HEK293 (cell line): ENCODE results near the gene SIRT7.

Experiments used
- CTCF ChIA-PET: fragments of 350-600 bp; formaldehyde crosslinking; extraction: SDS; loops from one replicate; lab custom pipeline; 2021; ENCODE audit warnings: antibody characterized with exemption; lab: Yijun Ruan, JAX
- POLR2A ChIA-PET: fragments of 300-600 bp; formaldehyde crosslinking; extraction: SDS; loops from one replicate; lab custom pipeline; 2020; ENCODE audit warnings: antibody characterized with exemption, inconsistent platforms; lab: Yijun Ruan, JAX
- H3K27ac ChIP-seq: fragments of 200-500 bp; sonication (Bioruptor generic); 2 replicates; pipeline ENCODE4 v1.5.1; 2014; ENCODE audit warnings: low read depth, low read length, control low read depth, inconsistent platforms; ENCODE audit errors: extremely low read depth
- H3K36me3 ChIP-seq, 2 experiments: fragments of 200-500 bp in 1 of 2; sonication (Bioruptor generic) in 1 of 2; 1 replicate in 1 of 2; 2 replicates in 1 of 2; pipeline ENCODE4 v1.5.1; 2014 to 2017; ENCODE audit warnings: inconsistent platforms in 2 of 2, low read length in 2 of 2; ENCODE audit not compliant: control insufficient read depth in 2 of 2, insufficient read depth in 1 of 2
- H3K4me1 ChIP-seq: fragments of 200-500 bp; sonication (Bioruptor generic); 2 replicates; pipeline ENCODE4 v1.5.1; 2014; ENCODE audit warnings: mild to moderate bottlenecking, low read length, inconsistent platforms; ENCODE audit not compliant: control insufficient read depth, insufficient read depth
- H3K4me3 ChIP-seq: 2 replicates; pipeline ENCODE4 v1.5.1; 2011; ENCODE audit warnings: low read depth, mild to moderate bottlenecking, control low read depth, low read length, moderate library complexity
- H3K9me3 ChIP-seq: fragments of 200-500 bp; sonication (Bioruptor generic); 2 replicates; pipeline ENCODE4 v1.5.1; 2014; ENCODE audit warnings: low read depth, low read length, inconsistent platforms; ENCODE audit not compliant: control insufficient read depth, insufficient read depth
- EGR2 ChIP-seq: fragments of 450-650 bp; formaldehyde crosslinking; IDR thresholded peaks from 2 replicates; pipeline ENCODE4 v1.5.1; 2016; ENCODE audit warnings: low read depth, missing biosample characterization, missing genetic modification characterization
- HOXA7 ChIP-seq: sonication (generic); formaldehyde crosslinking; IDR thresholded peaks from 2 replicates; pipeline ENCODE4 v1.8.1; 2022; ENCODE audit warnings: missing genetic modification reagents, borderline replicate concordance
- KLF8 ChIP-seq: fragments of 450-650 bp; formaldehyde crosslinking; IDR thresholded peaks from 2 replicates; pipeline ENCODE4 v1.5.1; 2016; ENCODE audit warnings: missing biosample characterization, missing genetic modification characterization
- PATZ1 ChIP-seq: fragments of 450-650 bp; formaldehyde crosslinking; IDR thresholded peaks from 2 replicates; pipeline ENCODE4 v1.5.1; 2016; ENCODE audit warnings: missing biosample characterization, missing genetic modification characterization
- PRDM6 ChIP-seq: fragments of 450-650 bp; formaldehyde crosslinking; IDR thresholded peaks from 2 replicates; pipeline ENCODE4 v1.5.1; 2017; ENCODE audit warnings: missing biosample characterization, missing genetic modification characterization
- SCRT2 ChIP-seq: fragments of 450-650 bp; formaldehyde crosslinking; IDR thresholded peaks from 2 replicates; pipeline ENCODE4 v1.5.1; 2016; ENCODE audit warnings: missing biosample characterization, missing genetic modification characterization
- YY1 ChIP-seq: fragments of 450-650 bp; formaldehyde crosslinking; IDR thresholded peaks from 2 replicates; pipeline ENCODE4 v1.5.1; 2018; ENCODE audit warnings: missing biosample characterization, missing genetic modification characterization
- ZBTB20 ChIP-seq: fragments of 450-650 bp; formaldehyde crosslinking; IDR thresholded peaks from 2 replicates; pipeline ENCODE4 v1.5.1; 2016; ENCODE audit warnings: missing biosample characterization, missing genetic modification characterization
- ZBTB44 ChIP-seq: fragments of 450-650 bp; IDR thresholded peaks from 2 replicates; pipeline ENCODE4 v1.5.1; 2018; ENCODE audit warnings: missing biosample characterization, mild to moderate bottlenecking, missing genetic modification characterization
- ZBTB49 ChIP-seq: fragments of 450-650 bp; formaldehyde crosslinking; IDR thresholded peaks from 2 replicates; pipeline ENCODE4 v1.5.1; 2016; ENCODE audit warnings: missing biosample characterization, missing genetic modification characterization, low read depth
- ZFP69B ChIP-seq: fragments of 450-650 bp; formaldehyde crosslinking; IDR thresholded peaks from 2 replicates; pipeline ENCODE4 v1.5.1; 2016; ENCODE audit warnings: missing biosample characterization, missing genetic modification characterization
- ZIC2 ChIP-seq: fragments of 450-650 bp; formaldehyde crosslinking; IDR thresholded peaks from 2 replicates; pipeline ENCODE4 v1.5.1; 2016; ENCODE audit warnings: missing biosample characterization, missing genetic modification characterization
- ZNF10 ChIP-seq: fragments of 450-650 bp; formaldehyde crosslinking; IDR thresholded peaks from 2 replicates; pipeline ENCODE4 v1.5.1; 2017; ENCODE audit warnings: missing biosample characterization, missing genetic modification characterization
- ZNF202 ChIP-seq: fragments of 450-650 bp; formaldehyde crosslinking; IDR thresholded peaks from 2 replicates; pipeline ENCODE4 v1.5.1; 2016; ENCODE audit warnings: missing biosample characterization, missing genetic modification characterization, borderline replicate concordance
- ZNF24 ChIP-seq: fragments of 450-650 bp; formaldehyde crosslinking; IDR thresholded peaks from 2 replicates; pipeline ENCODE4 v1.5.1; 2016; ENCODE audit warnings: missing biosample characterization, missing genetic modification characterization
- ZNF292 ChIP-seq: fragments of 450-650 bp; formaldehyde crosslinking; IDR thresholded peaks from 2 replicates; pipeline ENCODE4 v1.5.1; 2016; ENCODE audit warnings: low read depth, missing biosample characterization, missing genetic modification characterization, borderline replicate concordance
- ZNF362 ChIP-seq: fragments of 450-650 bp; formaldehyde crosslinking; IDR thresholded peaks from 2 replicates; pipeline ENCODE4 v1.5.1; 2016; ENCODE audit warnings: missing biosample characterization, missing genetic modification characterization
- ZNF366 ChIP-seq: fragments of 450-650 bp; formaldehyde crosslinking; conservative IDR thresholded peaks from 2 replicates; pipeline ENCODE4 v1.5.1; 2016; ENCODE audit warnings: missing biosample characterization, missing genetic modification characterization
- ZNF394 ChIP-seq: fragments of 450-650 bp; formaldehyde crosslinking; IDR thresholded peaks from 2 replicates; pipeline ENCODE4 v1.5.1; 2016; ENCODE audit warnings: missing biosample characterization, missing genetic modification characterization, mild to moderate bottlenecking, moderate library complexity, borderline replicate concordance
- ZNF548 ChIP-seq: fragments of 450-650 bp; formaldehyde crosslinking; IDR thresholded peaks from 2 replicates; pipeline ENCODE4 v1.5.1; 2016; ENCODE audit warnings: missing biosample characterization, missing genetic modification characterization
- ZNF629 ChIP-seq: fragments of 450-650 bp; formaldehyde crosslinking; IDR thresholded peaks from 2 replicates; pipeline ENCODE4 v1.5.1; 2017; ENCODE audit warnings: missing biosample characterization, missing genetic modification characterization
- ZSCAN16 ChIP-seq: fragments of 450-650 bp; formaldehyde crosslinking; IDR thresholded peaks from 2 replicates; pipeline ENCODE4 v1.5.1; 2016; ENCODE audit warnings: missing biosample characterization, missing genetic modification characterization
- TF ChIP-seq, protein P1 (sequence below): fragments of 450-650 bp; formaldehyde crosslinking; IDR thresholded peaks from 2 replicates; pipeline ENCODE4 v1.5.1; 2016; ENCODE audit warnings: missing biosample characterization, missing genetic modification characterization

SIRT7 gene

GRCh38 chr17:81898885-81899284, 19.1 kb downstream of the SIRT7 start (continued):
- 0 out of 2 replicates have a peak, but pooled peaks have one; percentile 7 for TF ChIP-seq PATZ1 (tag by site-specific recombination)

GRCh38 chr17:81898029-81898866, 19.7 kb downstream of the SIRT7 start:
- ChIA-PET CTCF (interaction anchor here (0.6 to 0.9 kb wide), 5 partner anchors 8 to 229 kb away, joined by 3 to 4 read pairs (median 3); no protein-coding TSS in a partner anchor), POLR2A (interaction anchor here (0.9 kb wide), 1 partner anchor 129 kb away, joined by 3 read pairs; no protein-coding TSS in a partner anchor)
- Histone ChIP-seq H3K9me3 (no peaks in the 10 kb centered on the region), H3K27ac (peak overlapping the region; percentile 28; the same call in 1 of the 2 replicates), H3K4me3 (no peak overlapping the region), H3K4me1 (0 out of 2 replicates have a peak, but pooled peaks cover 4% of the 10 kb centered on the region), H3K36me3 (peaks cover 48 to 71% of the 10 kb centered on the region in 2 experiments)
- peak; percentile 82 for TF ChIP-seq ZIC2
- TF ChIP-seq ZNF394 (tag by site-specific recombination), result 0 out of 2 replicates have a peak, but pooled peaks have one; percentile 21
- peak; percentile 80 for TF ChIP-seq ZNF362 (tag by site-specific recombination)
- peak; percentile 93 for TF ChIP-seq ZBTB44
- TF ChIP-seq KLF8 (tag by site-specific recombination), result peak; percentile 39; the same call in 1 of the 2 replicates
- no peak for TF ChIP-seq ZNF10
- no peak for TF ChIP-seq HOXA7
- peak; percentile 85 for TF ChIP-seq ZNF24
- 0 out of 2 replicates have a peak, but pooled peaks have one; percentile 19 for TF ChIP-seq ZFP69B
- TF ChIP-seq ZNF292 (tag by site-specific recombination), result no peak
- TF ChIP-seq ZSCAN16, result 0 out of 2 replicates have a peak, but pooled peaks have one; percentile 67
- TF ChIP-seq ZNF548, result no peak
- TF ChIP-seq ZBTB20 (tag by site-specific recombination), result 0 out of 2 replicates have a peak, but pooled peaks have one; percentile 22
- TF ChIP-seq, protein P1, sequence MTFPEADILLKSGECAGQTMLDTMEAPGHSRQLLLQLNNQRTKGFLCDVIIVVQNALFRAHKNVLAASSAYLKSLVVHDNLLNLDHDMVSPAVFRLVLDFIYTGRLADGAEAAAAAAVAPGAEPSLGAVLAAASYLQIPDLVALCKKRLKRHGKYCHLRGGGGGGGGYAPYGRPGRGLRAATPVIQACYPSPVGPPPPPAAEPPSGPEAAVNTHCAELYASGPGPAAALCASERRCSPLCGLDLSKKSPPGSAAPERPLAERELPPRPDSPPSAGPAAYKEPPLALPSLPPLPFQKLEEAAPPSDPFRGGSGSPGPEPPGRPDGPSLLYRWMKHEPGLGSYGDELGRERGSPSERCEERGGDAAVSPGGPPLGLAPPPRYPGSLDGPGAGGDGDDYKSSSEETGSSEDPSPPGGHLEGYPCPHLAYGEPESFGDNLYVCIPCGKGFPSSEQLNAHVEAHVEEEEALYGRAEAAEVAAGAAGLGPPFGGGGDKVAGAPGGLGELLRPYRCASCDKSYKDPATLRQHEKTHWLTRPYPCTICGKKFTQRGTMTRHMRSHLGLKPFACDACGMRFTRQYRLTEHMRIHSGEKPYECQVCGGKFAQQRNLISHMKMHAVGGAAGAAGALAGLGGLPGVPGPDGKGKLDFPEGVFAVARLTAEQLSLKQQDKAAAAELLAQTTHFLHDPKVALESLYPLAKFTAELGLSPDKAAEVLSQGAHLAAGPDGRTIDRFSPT (tag by site-specific recombination), result 0 out of 2 replicates have a peak, but pooled peaks have one; percentile 60
- TF ChIP-seq ZNF629 (tag by site-specific recombination), result peak; percentile 81
- peak; percentile 65; the same call in 1 of the 2 replicates for TF ChIP-seq PRDM6 (tag by site-specific recombination)
- TF ChIP-seq EGR2, result peak; percentile 68
- TF ChIP-seq SCRT2, result peak; percentile 24; the same call in 1 of the 2 replicates
- no peak for TF ChIP-seq YY1 (tag by site-specific recombination)
- TF ChIP-seq ZNF366, result peak; percentile 47; the same call in 1 of the 2 replicates
- no peak for TF ChIP-seq ZNF202 (tag by site-specific recombination)
- no peak for TF ChIP-seq ZBTB49 (tag by site-specific recombination)
